ENCODE data around the gene PITPNB.

Gene PITPNB

DNA sequence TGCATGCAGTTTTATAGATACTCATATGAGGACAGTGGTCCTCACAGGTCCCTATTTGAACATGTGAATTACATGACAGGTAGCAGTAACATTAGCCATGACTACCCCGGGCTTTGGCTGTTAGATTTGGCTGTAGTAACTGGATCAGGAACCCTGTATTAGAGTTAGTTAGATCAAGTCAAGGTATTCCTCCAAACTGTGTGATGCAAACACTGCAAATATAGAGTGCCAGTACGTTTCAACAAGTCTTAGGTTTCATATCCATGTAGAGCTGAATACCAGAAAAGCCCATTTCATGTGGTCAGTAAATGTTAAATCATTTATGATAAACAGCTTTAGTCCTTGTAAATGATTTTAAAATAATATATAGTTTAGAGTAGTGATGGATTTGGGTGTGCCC is 29.5 kb upstream of the PITPNB start:
- TF ChIP-seq, protein P1, sequence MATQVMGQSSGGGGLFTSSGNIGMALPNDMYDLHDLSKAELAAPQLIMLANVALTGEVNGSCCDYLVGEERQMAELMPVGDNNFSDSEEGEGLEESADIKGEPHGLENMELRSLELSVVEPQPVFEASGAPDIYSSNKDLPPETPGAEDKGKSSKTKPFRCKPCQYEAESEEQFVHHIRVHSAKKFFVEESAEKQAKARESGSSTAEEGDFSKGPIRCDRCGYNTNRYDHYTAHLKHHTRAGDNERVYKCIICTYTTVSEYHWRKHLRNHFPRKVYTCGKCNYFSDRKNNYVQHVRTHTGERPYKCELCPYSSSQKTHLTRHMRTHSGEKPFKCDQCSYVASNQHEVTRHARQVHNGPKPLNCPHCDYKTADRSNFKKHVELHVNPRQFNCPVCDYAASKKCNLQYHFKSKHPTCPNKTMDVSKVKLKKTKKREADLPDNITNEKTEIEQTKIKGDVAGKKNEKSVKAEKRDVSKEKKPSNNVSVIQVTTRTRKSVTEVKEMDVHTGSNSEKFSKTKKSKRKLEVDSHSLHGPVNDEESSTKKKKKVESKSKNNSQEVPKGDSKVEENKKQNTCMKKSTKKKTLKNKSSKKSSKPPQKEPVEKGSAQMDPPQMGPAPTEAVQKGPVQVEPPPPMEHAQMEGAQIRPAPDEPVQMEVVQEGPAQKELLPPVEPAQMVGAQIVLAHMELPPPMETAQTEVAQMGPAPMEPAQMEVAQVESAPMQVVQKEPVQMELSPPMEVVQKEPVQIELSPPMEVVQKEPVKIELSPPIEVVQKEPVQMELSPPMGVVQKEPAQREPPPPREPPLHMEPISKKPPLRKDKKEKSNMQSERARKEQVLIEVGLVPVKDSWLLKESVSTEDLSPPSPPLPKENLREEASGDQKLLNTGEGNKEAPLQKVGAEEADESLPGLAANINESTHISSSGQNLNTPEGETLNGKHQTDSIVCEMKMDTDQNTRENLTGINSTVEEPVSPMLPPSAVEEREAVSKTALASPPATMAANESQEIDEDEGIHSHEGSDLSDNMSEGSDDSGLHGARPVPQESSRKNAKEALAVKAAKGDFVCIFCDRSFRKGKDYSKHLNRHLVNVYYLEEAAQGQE (IDR thresholded peaks at IDR 0.05; ENCODE audit: insufficient read depth in 1 of 2, low read depth in 2 of 2, low read length in 2 of 2), result no peak
- no peak for TF ChIP-seq FOXP2 (optimal IDR thresholded peaks at IDR 0.05; ENCODE audit: borderline replicate concordance, extremely low read depth, extremely low read length, insufficient read depth)
- TF ChIP-seq SIN3A (IDR thresholded peaks at IDR 0.05; ENCODE audit: borderline replicate concordance, insufficient read depth, low read length), result no peak
- no peak for TF ChIP-seq POLR2AphosphoS5 (IDR thresholded peaks at IDR 0.05; ENCODE audit: low read depth, low read length)
- no peak for TF ChIP-seq TAF1 (IDR thresholded peaks at IDR 0.05; ENCODE audit: borderline replicate concordance, insufficient read depth, low read length)

DNA sequence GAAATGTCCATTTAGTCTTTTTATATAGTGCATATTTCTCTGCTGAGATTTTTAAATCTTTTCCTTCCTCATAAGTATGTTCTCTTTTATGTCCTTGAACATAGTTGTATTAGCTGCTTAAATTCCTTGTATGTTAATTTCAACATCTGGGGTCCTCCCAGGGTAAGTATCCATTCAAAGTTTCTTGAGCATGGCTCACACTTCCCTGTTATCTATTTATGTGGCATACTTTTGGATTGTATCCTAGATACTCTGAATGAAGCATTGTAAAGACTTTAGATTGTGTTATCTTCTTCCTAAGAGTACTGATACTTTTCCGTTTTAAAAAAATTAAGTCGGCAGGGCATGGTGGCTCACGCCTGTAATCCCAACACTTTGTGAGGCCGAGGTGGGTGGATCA is 28.4 kb upstream of the PITPNB start:
- TF ChIP-seq TAF1 (IDR thresholded peaks at IDR 0.05; ENCODE audit: borderline replicate concordance, insufficient read depth, low read length) (no peak), SIN3A (IDR thresholded peaks at IDR 0.05; ENCODE audit: borderline replicate concordance, insufficient read depth, low read length) (no peak), POLR2AphosphoS5 (IDR thresholded peaks at IDR 0.05; ENCODE audit: low read depth, low read length) (no peak), FOXP2 (optimal IDR thresholded peaks at IDR 0.05; ENCODE audit: borderline replicate concordance, extremely low read depth, extremely low read length, insufficient read depth) (no peak)
- TF ChIP-seq, protein P1 (IDR thresholded peaks at IDR 0.05; ENCODE audit: insufficient read depth in 1 of 2, low read depth in 2 of 2, low read length in 2 of 2), result no peak

DNA sequence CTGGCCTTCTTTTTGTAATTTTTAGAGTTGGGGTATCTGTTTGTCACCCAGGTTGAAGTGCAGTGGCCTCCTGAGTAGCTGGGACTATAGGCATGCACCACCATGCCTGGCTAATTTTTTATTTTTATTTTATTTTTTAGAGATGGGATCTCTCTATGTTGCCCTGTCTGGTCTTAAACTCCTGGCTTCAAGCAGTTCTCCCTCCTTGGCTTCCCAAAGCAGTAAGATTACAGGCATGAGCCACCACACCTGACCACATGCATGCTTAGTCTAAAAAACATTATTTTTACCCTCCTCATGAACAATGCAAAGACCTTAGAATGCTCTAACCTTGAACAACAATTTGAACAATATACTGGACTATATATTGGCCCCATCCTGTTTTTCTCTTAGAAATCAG is 22.1 kb upstream of the PITPNB start:
- TF ChIP-seq POLR2AphosphoS5 (IDR thresholded peaks at IDR 0.05; ENCODE audit: low read depth, low read length), result no peak
- TF ChIP-seq TAF1 (IDR thresholded peaks at IDR 0.05; ENCODE audit: borderline replicate concordance, insufficient read depth, low read length), result no peak
- TF ChIP-seq FOXP2 (optimal IDR thresholded peaks at IDR 0.05; ENCODE audit: borderline replicate concordance, extremely low read depth, extremely low read length, insufficient read depth), result no peak
- no peak for TF ChIP-seq SIN3A (IDR thresholded peaks at IDR 0.05; ENCODE audit: borderline replicate concordance, insufficient read depth, low read length)
- TF ChIP-seq, protein P1 (IDR thresholded peaks at IDR 0.05; ENCODE audit: insufficient read depth in 1 of 2, low read depth in 2 of 2, low read length in 2 of 2), result no peak

DNA sequence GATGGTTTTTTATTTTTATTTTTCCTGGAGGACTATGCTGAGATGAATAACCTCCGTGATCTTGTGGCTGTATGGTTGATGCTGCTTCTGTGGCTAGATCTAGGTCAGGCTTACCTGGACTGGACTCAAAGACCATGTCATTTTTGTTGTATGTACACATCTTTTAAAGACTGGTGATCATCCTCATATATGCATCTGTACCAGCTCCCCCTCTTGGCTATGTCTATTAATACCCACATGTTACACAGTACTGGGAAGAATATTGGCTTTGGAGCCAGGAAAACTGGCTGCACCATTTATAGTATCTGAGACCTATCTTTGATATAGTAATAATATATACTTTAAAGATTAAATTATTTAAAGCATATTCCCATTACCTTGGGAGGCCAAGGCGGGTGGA is 18.4 kb upstream of the PITPNB start:
- TF ChIP-seq SIN3A (IDR thresholded peaks at IDR 0.05; ENCODE audit: borderline replicate concordance, insufficient read depth, low read length) (no peak), TAF1 (IDR thresholded peaks at IDR 0.05; ENCODE audit: borderline replicate concordance, insufficient read depth, low read length) (no peak), FOXP2 (optimal IDR thresholded peaks at IDR 0.05; ENCODE audit: borderline replicate concordance, extremely low read depth, extremely low read length, insufficient read depth) (no peak), POLR2AphosphoS5 (IDR thresholded peaks at IDR 0.05; ENCODE audit: low read depth, low read length) (no peak)
- TF ChIP-seq, protein P1 (IDR thresholded peaks at IDR 0.05; ENCODE audit: insufficient read depth in 1 of 2, low read depth in 2 of 2, low read length in 2 of 2), result no peak

DNA sequence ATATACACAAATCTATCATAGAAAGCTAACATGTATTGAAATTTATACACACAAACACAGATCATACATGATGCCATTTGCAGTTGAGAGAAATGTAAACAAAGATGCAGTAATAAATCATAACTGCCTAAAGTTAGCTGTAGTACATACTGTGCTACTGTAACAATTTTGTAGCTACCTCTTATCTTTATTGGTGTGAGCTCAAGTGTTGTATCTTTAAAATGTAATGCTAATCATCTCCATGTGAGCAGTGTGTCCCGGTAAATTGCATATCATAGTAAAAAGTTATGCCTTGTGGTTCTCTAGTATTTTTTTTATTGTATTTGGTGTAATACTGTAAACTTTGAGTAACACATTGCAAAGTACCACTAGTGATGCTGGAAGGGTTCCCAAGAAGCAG is 16.8 kb upstream of the PITPNB start:
- TF ChIP-seq FOXP2 (optimal IDR thresholded peaks at IDR 0.05; ENCODE audit: borderline replicate concordance, extremely low read depth, extremely low read length, insufficient read depth), result no peak
- TF ChIP-seq, protein P1 (IDR thresholded peaks at IDR 0.05; ENCODE audit: insufficient read depth in 1 of 2, low read depth in 2 of 2, low read length in 2 of 2), result no peak
- TF ChIP-seq TAF1 (IDR thresholded peaks at IDR 0.05; ENCODE audit: borderline replicate concordance, insufficient read depth, low read length), result no peak
- TF ChIP-seq POLR2AphosphoS5 (IDR thresholded peaks at IDR 0.05; ENCODE audit: low read depth, low read length), result no peak
- no peak for TF ChIP-seq SIN3A (IDR thresholded peaks at IDR 0.05; ENCODE audit: borderline replicate concordance, insufficient read depth, low read length)
